Retina (tissue), 1 donor: ENCODE data around the gene ABCG4.

Source experiments
- DNase-seq: peaks from one replicate; pipeline ENCODE4 v3.0.0-alpha.2; 2016

ABCG4 gene

GRCh38 chr11:119209186-119209585 lies 60.3 kb downstream of the ABCG4 start:
- no peak for DNase-seq

GRCh38 chr11:119210050-119210449 lies 61.2 kb downstream of the ABCG4 start:
- no peak for DNase-seq
